Lower leg skin (tissue), 4 donors: Measurements from ENCODE around the gene CAPN10. TPM values are rescaled to one million over a fixed set of nuclear protein-coding genes. Genes with fewer than 3 reads are reported as not detected.

ENCODE experiments used
- DNase-seq, 2 donors: peaks; one replicate each; pipeline ENCODE4 v3.0.0-alpha.2; 2019; ENCODE audit warnings: low spot score in 2 of 2
- H3K4me3 ChIP-seq: fragments of 200-600 bp; sonication (generic); 2 replicates; pipeline ENCODE4 v1.5.1; 2017; ENCODE audit warnings: mild to moderate bottlenecking, low read depth; ENCODE audit not compliant: poor library complexity, severe bottlenecking
- POLR2A ChIP-seq, 2 donors: fragments of 450-650 bp; IDR thresholded peaks; one replicate each; pipeline ENCODE4 v1.6.1; 2016 to 2017; ENCODE audit warnings: antibody characterized with exemption in 2 of 2, mild to moderate bottlenecking in 1 of 2, moderate library complexity in 1 of 2
- WGBS, 2 donors: methylation state at CpG; one replicate each; pipeline ENCODE4 v1.1.5; 2018; 5-methylcytosine and 5-hydroxymethylcytosine counted together
- intact Hi-C: fragments of 100-400 bp; cut with DNase I; formaldehyde crosslinking; loops from one replicate; pipeline ENCODE4 v1.15.0; 2023; ENCODE audit warnings: low total_unique reads
- total RNA-seq, 4 donors: library from RNA; depleted of rRNA; stranded (reverse); fragments of >200 nt; gene quantifications; one replicate each; pipeline ENCODE4 v1.1.0, GENCODE V29; 2016
- TF ChIP-seq, protein P1 (sequence below), 3 donors: fragments of 450-650 bp; IDR thresholded peaks; one replicate each; pipeline ENCODE4 v1.5.1; 2016; ENCODE audit warnings: antibody characterized with exemption in 3 of 3, mild to moderate bottlenecking in 3 of 3, moderate library complexity in 2 of 3

Gene CAPN10
- total RNA-seq, 4 donors from 2014 or later: 25.6 to 38.0 (median 28.4) TPM

DNA sequence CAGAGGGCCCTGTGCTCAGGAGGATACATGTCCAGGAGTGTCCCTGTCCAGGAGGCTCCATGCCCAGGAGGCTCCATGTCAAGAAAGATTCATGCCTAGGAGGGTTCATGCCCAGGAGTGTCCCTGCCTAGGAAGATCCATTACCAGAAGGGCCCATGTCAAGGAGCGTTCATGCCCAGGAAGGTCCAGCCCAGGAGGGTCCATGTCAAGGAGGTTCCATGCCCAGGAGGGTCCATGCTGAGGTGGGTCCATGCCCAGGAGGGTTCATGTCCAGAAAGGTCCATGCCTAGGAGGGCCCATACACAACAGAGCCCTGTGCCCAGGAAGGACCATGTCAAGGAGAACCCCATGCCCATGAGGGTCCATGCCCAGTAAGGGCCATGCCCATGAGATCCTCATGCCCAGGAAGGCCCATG is 45.8 kb downstream of the CAPN10 start:
- DNase-seq: peak in 1 of 2 donors; percentile 81
- intact Hi-C loops: no loop called here
- H3K4me3 ChIP-seq: no peak overlapping the region
- 100% methylated on average over 1 of the region's 1 CpG; no CpG with 5 or more reads in 1 of the 2 donors for WGBS, 2 donors
- TF ChIP-seq, protein P1, sequence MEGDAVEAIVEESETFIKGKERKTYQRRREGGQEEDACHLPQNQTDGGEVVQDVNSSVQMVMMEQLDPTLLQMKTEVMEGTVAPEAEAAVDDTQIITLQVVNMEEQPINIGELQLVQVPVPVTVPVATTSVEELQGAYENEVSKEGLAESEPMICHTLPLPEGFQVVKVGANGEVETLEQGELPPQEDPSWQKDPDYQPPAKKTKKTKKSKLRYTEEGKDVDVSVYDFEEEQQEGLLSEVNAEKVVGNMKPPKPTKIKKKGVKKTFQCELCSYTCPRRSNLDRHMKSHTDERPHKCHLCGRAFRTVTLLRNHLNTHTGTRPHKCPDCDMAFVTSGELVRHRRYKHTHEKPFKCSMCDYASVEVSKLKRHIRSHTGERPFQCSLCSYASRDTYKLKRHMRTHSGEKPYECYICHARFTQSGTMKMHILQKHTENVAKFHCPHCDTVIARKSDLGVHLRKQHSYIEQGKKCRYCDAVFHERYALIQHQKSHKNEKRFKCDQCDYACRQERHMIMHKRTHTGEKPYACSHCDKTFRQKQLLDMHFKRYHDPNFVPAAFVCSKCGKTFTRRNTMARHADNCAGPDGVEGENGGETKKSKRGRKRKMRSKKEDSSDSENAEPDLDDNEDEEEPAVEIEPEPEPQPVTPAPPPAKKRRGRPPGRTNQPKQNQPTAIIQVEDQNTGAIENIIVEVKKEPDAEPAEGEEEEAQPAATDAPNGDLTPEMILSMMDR (IDR thresholded peaks at IDR 0.05): no peak
- no peak for TF ChIP-seq POLR2A (IDR thresholded peaks at IDR 0.05)

DNA sequence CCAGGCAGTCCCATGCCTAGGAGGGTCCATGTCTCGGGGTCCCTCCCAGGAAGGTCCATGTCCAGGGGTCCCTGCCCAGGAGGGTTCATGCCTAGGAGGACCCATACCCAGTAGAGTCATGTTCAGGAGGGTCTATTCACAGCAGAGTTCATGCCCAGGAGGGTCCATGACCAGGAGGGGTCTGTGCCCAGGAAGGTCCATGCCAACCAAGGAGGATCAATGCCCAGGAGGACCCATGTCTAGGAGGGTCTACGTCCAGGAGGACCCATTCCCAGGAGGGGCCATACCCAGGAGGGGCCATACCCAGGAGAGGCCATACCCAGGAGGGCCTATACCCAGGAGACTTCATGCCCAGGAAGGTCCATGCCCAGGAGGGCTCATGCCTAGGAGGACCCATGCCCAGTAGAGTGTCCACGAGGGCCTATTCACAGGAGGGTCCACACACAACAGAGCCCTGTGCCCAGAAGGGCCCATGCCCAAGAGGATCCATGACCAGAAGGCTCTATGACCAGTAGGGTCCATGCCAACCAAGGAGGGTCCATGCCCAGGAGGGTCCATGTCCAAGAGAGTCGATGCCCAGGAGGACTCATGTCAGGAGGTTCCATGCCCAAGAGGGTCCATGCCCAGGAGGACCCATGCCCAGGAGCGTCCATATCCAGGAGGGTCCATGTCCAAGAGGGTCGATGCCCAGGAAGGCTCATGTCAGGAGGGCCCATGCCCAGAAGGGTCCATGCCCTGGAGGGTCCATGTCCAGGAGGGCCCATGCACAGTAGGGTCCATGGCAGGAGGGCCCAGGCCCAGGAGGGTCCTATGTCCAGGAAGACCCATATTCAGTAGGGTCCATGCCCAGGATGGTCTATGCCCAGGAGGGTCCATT is 48.8 kb downstream of the CAPN10 start:
- H3K4me3 ChIP-seq: no peak overlapping the region
- DNase-seq: peak in 1 of 2 donors; percentile 60
- WGBS, 2 donors: 88% methylated on average over 6 of the region's 6 CpGs
- TF ChIP-seq, protein P1 (IDR thresholded peaks at IDR 0.05): no peak
- no peak for TF ChIP-seq POLR2A (IDR thresholded peaks at IDR 0.05)
- intact Hi-C loops: no loop called here

DNA sequence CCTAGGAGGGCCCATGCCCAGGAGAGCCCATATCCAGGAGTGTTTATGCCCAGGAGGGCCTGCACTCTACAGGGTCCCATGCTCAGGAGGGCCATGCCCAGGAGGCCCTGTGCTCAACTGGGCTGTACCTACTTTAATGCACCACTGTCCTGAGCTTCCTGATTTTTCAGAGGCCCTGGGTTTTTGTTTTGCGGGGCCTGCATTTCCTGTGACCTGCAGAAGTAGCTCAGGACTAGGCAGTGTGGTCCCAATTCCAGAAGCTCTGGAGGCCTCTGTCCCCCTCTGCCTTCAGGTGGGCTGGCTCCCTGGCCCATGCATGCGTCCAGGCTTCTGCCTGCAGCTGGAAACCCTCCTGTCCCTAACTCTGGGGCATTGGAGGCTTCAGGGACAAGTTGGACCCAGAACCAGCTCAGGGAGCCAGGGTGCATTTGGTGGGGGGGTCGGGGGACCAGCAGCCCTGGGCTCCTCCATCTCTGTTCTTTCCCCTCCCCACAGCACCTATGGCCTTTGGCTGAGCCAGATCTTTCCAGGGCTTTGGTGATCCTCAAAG is 49.5 kb downstream of the CAPN10 start:
- WGBS, 2 donors: 70 to 80% methylated on average over 3 of the region's 3 CpGs
- intact Hi-C loops: no loop called here

GRCh38 chr2:240636563-240637115 is 50.1 kb downstream of the CAPN10 start:
- intact Hi-C loops: no loop called here
- H3K4me3 ChIP-seq: no peak overlapping the region
- 78 to 81% methylated on average over 11 of the region's 11 CpGs for WGBS, 2 donors
- DNase-seq: peak in 1 of 2 donors; percentile 63
- no peak for TF ChIP-seq POLR2A (IDR thresholded peaks at IDR 0.05)
- TF ChIP-seq, protein P1 (IDR thresholded peaks at IDR 0.05): no peak

More for the DNA sequence above, 49.5 kb downstream of the CAPN10 start:
- peak in 1 of 2 donors; percentile 75 for DNase-seq
- H3K4me3 ChIP-seq: no peak overlapping the region
- TF ChIP-seq, protein P1 (IDR thresholded peaks at IDR 0.05): no peak
- no peak for TF ChIP-seq POLR2A (IDR thresholded peaks at IDR 0.05)

GRCh38 chr2:240637116-240637900 is 50.8 kb downstream of the CAPN10 start:
- peak in 1 of 2 donors; percentile 75 for DNase-seq
- TF ChIP-seq, protein P1 (IDR thresholded peaks at IDR 0.05): no peak
- TF ChIP-seq POLR2A (IDR thresholded peaks at IDR 0.05): no peak
- H3K4me3 ChIP-seq: no peak overlapping the region
- intact Hi-C loops: no loop called here
- 84 to 86% methylated on average over 16 to 17 of the region's 17 CpGs for WGBS, 2 donors
